ENCODE results near the gene SPINT2.
"Not testable (repeated sequence)": the region's sequence is repeated elsewhere in the genome, so short reads cannot be mapped to it uniquely, and the experiment has no call there.

Gene SPINT2

GRCh38 chr19:38319421-38320258 lies 55.3 kb downstream of the SPINT2 start, which contains the start of gene KCNK6:
Gene KCNK6 (plus strand): TSS chr19:38319845. CDS start chr19:38319951, 106 bp downstream.
- Histone ChIP-seq H3K9me3 (no peaks in the 10 kb centered on the region), H3K4me1 (peaks cover 11% of the 10 kb centered on the region), H3K4me3 (peak within 1 kb of the TSS; percentile 37), H3K27me3 (ENCODE audit: low read depth) (no peaks in the 10 kb centered on the region), H3K36me3 (replicated peaks) (no peaks in the 10 kb centered on the region)
- DNase-seq (ENCODE audit: low spot score in 2 of 2), result peak in 1 of 2 experiments; percentile 53
- in situ Hi-C loops (cut with MboI; ENCODE audit: low sequenced_read_pairs), result no loop called here

DNA sequence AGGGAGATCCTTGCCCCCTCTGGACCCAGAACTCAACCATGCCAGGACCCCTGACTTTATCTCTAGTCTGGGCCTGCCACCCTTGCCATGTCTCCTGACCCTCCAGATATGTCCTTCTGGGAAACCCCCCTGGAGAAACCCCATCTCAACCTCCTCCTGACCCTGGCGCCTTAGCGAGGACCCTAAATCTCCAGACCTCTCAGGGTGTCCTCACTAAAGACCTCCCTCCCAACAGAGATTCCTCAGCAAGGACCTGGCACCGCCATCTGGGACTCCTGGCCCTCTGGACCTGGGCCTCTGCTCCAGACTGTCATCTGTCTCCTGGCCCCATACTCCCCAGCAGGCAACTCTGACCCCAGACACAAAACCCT lies 56.6 kb downstream of the SPINT2 start:
- Histone ChIP-seq H3K27me3 (ENCODE audit: low read depth) (no peaks in the 10 kb centered on the region), H3K36me3 (replicated peaks) (no peaks in the 10 kb centered on the region), H3K4me3 (no peak overlapping the region), H3K9me3 (no peaks in the 10 kb centered on the region), H3K4me1 (peaks cover 9% of the 10 kb centered on the region)
- DNase-seq (ENCODE audit: low spot score in 2 of 2), result no peak
- in situ Hi-C loops (cut with MboI; ENCODE audit: low sequenced_read_pairs), result no loop called here

DNA sequence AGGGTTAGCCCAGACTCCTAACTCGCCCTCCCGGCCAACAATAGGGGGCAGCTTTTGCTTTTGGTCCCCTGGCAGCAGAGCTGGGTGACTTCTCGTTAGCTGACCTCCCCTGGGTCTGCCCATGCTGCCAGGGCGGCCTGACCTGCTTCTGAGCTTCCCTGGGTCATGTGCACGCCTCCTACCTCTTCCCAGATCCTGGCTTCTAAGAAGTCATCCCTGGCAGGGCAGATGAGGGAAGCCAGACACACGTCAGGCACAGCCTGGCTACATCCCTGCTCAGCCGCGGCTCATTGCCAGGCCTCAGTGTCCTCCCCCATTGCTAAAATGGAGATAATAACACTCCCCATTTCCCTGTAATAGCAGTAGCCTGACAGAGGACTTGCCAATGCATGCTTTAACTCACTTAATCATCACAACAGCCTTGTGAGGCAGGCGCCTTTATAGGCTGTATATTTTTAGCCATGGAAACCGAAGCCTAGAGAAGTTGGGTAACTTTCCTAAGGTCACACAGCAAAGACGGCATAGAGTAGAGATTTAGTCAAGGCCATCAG lies 57.3 kb downstream of the SPINT2 start:
- no peak for DNase-seq (ENCODE audit: low spot score in 2 of 2)
- Histone ChIP-seq H3K36me3 (replicated peaks) (no peaks in the 10 kb centered on the region), H3K4me1 (peaks cover 4% of the 10 kb centered on the region; the same call in 1 of the 2 replicates), H3K27me3 (ENCODE audit: low read depth) (no peaks in the 10 kb centered on the region), H3K4me3 (no peak overlapping the region), H3K9me3 (no peaks in the 10 kb centered on the region)
- in situ Hi-C loops (cut with MboI; ENCODE audit: low sequenced_read_pairs), result no loop called here

- H3K9me3 ChIP-seq, result no peaks in the 10 kb centered on the region
- H3K27me3 ChIP-seq (ENCODE audit: low read depth), result no peaks in the 10 kb centered on the region
- H3K4me1 ChIP-seq, result 0 out of 2 replicates have a peak, but pooled peaks cover 4% of the 10 kb centered on the region
- 0 out of 2 replicates have a peak, but pooled peaks cover 6% of the 10 kb centered on the region for H3K36me3 ChIP-seq (replicated peaks)
- H3K4me3 ChIP-seq, result no peak overlapping the region
- in situ Hi-C loops (cut with MboI; ENCODE audit: low sequenced_read_pairs), result no loop called here
- DNase-seq (ENCODE audit: low spot score in 2 of 2), result no peak
Observed at GRCh38 chr19:38323291-38323690, 58.9 kb downstream of the SPINT2 start.

- Histone ChIP-seq H3K27me3 (ENCODE audit: low read depth) (no peaks in the 10 kb centered on the region), H3K36me3 (replicated peaks) (0 out of 2 replicates have a peak, but pooled peaks cover 6% of the 10 kb centered on the region), H3K4me1 (0 out of 2 replicates have a peak, but pooled peaks cover 3% of the 10 kb centered on the region), H3K4me3 (no peak overlapping the region), H3K9me3 (no peaks in the 10 kb centered on the region)
- in situ Hi-C loops (cut with MboI; ENCODE audit: low sequenced_read_pairs), result no loop called here
- no peak for DNase-seq (ENCODE audit: low spot score in 2 of 2)
Observed at GRCh38 chr19:38324431-38324830, 60.1 kb downstream of the SPINT2 start.

DNA sequence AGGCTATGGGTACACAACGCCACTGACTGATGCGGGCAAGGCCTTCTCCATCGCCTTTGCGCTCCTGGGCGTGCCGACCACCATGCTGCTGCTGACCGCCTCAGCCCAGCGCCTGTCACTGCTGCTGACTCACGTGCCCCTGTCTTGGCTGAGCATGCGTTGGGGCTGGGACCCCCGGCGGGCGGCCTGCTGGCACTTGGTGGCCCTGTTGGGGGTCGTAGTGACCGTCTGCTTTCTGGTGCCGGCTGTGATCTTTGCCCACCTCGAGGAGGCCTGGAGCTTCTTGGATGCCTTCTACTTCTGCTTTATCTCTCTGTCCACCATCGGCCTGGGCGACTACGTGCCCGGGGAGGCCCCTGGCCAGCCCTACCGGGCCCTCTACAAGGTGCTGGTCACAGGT lies 62.2 kb downstream of the SPINT2 start:
- no peaks in the 10 kb centered on the region for H3K4me1 ChIP-seq
- no peak for DNase-seq (ENCODE audit: low spot score in 2 of 2)
- H3K9me3 ChIP-seq, result no peaks in the 10 kb centered on the region
- H3K27me3 ChIP-seq (ENCODE audit: low read depth), result no peaks in the 10 kb centered on the region
- 0 out of 2 replicates have a peak, but pooled peaks cover 6% of the 10 kb centered on the region for H3K36me3 ChIP-seq (replicated peaks)
- in situ Hi-C loops (cut with MboI; ENCODE audit: low sequenced_read_pairs), result loop anchor here (5.0 kb wide), 1 partner anchor 84 kb away; no protein-coding TSS in a partner anchor
- H3K4me3 ChIP-seq, result no peak overlapping the region

- H3K36me3 ChIP-seq (replicated peaks), result 0 out of 2 replicates have a peak, but pooled peaks cover 6% of the 10 kb centered on the region
- DNase-seq (ENCODE audit: low spot score in 2 of 2), result no peak
- H3K27me3 ChIP-seq (ENCODE audit: low read depth), result no peaks in the 10 kb centered on the region
- in situ Hi-C loops (cut with MboI; ENCODE audit: low sequenced_read_pairs), result loop anchor here (5.0 to 10.0 kb wide), 2 partner anchors 87 to 435 kb away; no protein-coding TSS in a partner anchor
- no peak overlapping the region for H3K4me3 ChIP-seq
- no peaks in the 10 kb centered on the region for H3K4me1 ChIP-seq
- H3K9me3 ChIP-seq, result no peaks in the 10 kb centered on the region
Observed at GRCh38 chr19:38329651-38330050, 65.3 kb downstream of the SPINT2 start.

GRCh38 chr19:38331728-38332127 lies 67.4 kb downstream of the SPINT2 start:
- Histone ChIP-seq H3K9me3 (no peaks in the 10 kb centered on the region), H3K27me3 (ENCODE audit: low read depth) (no peaks in the 10 kb centered on the region), H3K36me3 (replicated peaks) (0 out of 2 replicates have a peak, but pooled peaks cover 6% of the 10 kb centered on the region), H3K4me1 (no peaks in the 10 kb centered on the region), H3K4me3 (no peak overlapping the region)
- no peak for DNase-seq (ENCODE audit: low spot score in 2 of 2)
- in situ Hi-C loops (cut with MboI; ENCODE audit: low sequenced_read_pairs), result loop anchor here (10.0 kb wide), 1 partner anchor 437 kb away; no protein-coding TSS in a partner anchor

DNA sequence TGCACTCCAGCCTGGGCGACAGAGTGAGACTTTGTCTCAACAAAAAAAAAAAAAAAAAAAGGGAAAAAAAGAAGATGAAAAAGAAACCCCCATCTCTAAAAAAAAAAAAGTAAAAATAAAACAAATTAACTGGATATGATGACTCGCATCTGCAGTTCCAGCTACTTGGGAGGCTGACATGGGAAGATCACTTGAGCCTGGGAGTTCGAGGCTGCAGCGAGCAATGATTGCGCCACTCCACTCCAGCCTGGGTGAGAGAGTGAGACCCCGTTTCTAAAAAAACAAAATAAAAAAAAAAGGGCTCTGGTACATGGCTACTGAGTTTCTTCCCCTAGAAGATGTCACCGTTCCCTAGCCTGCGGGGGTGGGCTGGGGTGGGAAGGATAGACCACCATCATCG lies 68.9 kb downstream of the SPINT2 start:
- Histone ChIP-seq H3K9me3 (no peaks in the 10 kb centered on the region), H3K27me3 (ENCODE audit: low read depth) (no peaks in the 10 kb centered on the region), H3K36me3 (replicated peaks) (no peaks in the 10 kb centered on the region), H3K4me1 (peaks cover 8% of the 10 kb centered on the region), H3K4me3 (no peak overlapping the region)
- in situ Hi-C loops (cut with MboI; ENCODE audit: low sequenced_read_pairs), result loop anchor here (10.0 kb wide), 1 partner anchor 438 kb away; no protein-coding TSS in a partner anchor
- DNase-seq (ENCODE audit: low spot score in 2 of 2), result no peak

- peak; percentile 97 to 99 for DNase-seq (ENCODE audit: low spot score in 2 of 2)
- H3K4me3 ChIP-seq, result peak overlapping the region; percentile 49
- H3K36me3 ChIP-seq (replicated peaks), result peaks cover 5% of the 10 kb centered on the region
- no peaks in the 10 kb centered on the region for H3K27me3 ChIP-seq (ENCODE audit: low read depth)
- in situ Hi-C loops (cut with MboI; ENCODE audit: low sequenced_read_pairs), result loop anchor here (10.0 kb wide), 1 partner anchor 441 kb away; no protein-coding TSS in a partner anchor
- no peaks in the 10 kb centered on the region for H3K9me3 ChIP-seq
- peaks cover 25% of the 10 kb centered on the region for H3K4me1 ChIP-seq
Observed at GRCh38 chr19:38335949-38336637, 71.7 kb downstream of the SPINT2 start.

- peak; percentile 96 to 99 for DNase-seq (ENCODE audit: low spot score in 2 of 2)
- H3K36me3 ChIP-seq (replicated peaks), result peaks cover 5% of the 10 kb centered on the region
- in situ Hi-C loops (cut with MboI; ENCODE audit: low sequenced_read_pairs), result loop anchor here (10.0 kb wide), 1 partner anchor 442 kb away; no protein-coding TSS in a partner anchor
- peaks cover 25% of the 10 kb centered on the region for H3K4me1 ChIP-seq
- H3K4me3 ChIP-seq, result peak overlapping the region; percentile 49
- H3K27me3 ChIP-seq (ENCODE audit: low read depth), result no peaks in the 10 kb centered on the region
- no peaks in the 10 kb centered on the region for H3K9me3 ChIP-seq
Observed at GRCh38 chr19:38336638-38337359, 72.4 kb downstream of the SPINT2 start.

DNA sequence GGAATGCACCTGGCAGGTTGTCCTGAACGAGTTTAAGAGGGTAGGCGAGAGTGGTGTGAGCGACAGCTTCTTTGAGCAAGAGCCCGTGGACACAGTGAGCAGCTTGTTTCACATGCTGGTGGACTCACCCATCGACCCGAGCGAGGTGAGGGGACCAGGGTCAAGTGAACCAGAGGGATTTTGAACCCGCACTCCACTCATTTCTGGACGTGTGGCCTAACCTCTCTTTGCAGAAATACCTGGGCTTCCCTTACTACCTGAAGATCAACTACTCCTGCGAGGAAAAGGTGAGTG lies 72.9 kb downstream of the SPINT2 start:
- in situ Hi-C loops (cut with MboI; ENCODE audit: low sequenced_read_pairs), result loop anchor here (10.0 kb wide), 1 partner anchor 443 kb away; no protein-coding TSS in a partner anchor
- Histone ChIP-seq H3K4me3 (peak overlapping the region; percentile 49), H3K9me3 (no peaks in the 10 kb centered on the region), H3K36me3 (replicated peaks) (peaks cover 5% of the 10 kb centered on the region), H3K27me3 (ENCODE audit: low read depth) (no peaks in the 10 kb centered on the region), H3K4me1 (peaks cover 25% of the 10 kb centered on the region)
- no peak for DNase-seq (ENCODE audit: low spot score in 2 of 2)

GRCh38 chr19:38339011-38339410 lies 74.6 kb downstream of the SPINT2 start:
- not testable (repeated sequence) for H3K27me3 ChIP-seq (ENCODE audit: low read depth); H3K9me3 ChIP-seq; H3K36me3 ChIP-seq (replicated peaks)
- in situ Hi-C loops (cut with MboI; ENCODE audit: low sequenced_read_pairs), result loop anchor here (10.0 kb wide), 1 partner anchor 444 kb away; no protein-coding TSS in a partner anchor
- Histone ChIP-seq H3K4me1 (peaks cover 25% of the 10 kb centered on the region), H3K4me3 (peak overlapping the region; percentile 11)
- DNase-seq (ENCODE audit: low spot score in 2 of 2), result peak; percentile 49 to 74

All from HAP-1 (cell line).